NCI-H128 (cell line): ENCODE measurements around the gene SLC25A44.
"Not testable (repeated sequence)": the region's sequence is repeated elsewhere in the genome, so short reads cannot be mapped to it uniquely, and the experiment has no call there.

Experiments used
- DNase-seq: peaks from one replicate; lab custom pipeline; 2025; ENCODE audit not compliant: unreplicated experiment; lab: John Stamatoyannopoulos, UW

SLC25A44 gene

DNA sequence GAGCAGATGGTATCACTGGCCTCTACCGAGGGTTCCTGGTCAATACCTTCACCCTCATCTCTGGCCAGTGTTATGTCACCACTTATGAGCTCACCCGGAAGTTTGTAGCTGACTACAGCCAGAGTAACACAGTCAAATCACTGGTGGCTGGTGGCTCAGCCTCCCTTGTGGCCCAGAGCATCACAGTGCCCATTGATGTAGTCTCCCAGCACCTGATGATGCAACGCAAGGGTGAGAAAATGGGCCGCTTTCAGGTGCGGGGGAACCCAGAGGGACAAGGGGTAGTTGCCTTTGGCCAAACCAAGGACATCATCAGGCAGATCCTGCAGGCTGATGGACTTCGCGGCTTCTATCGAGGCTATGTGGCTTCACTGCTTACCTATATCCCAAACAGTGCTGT, 6.1 kb downstream of the SLC25A44 start:
- no peak for DNase-seq

- DNase-seq: no peak
Measured at GRCh38 chr1:156203331-156203730, 9.4 kb downstream of the SLC25A44 start.

DNA sequence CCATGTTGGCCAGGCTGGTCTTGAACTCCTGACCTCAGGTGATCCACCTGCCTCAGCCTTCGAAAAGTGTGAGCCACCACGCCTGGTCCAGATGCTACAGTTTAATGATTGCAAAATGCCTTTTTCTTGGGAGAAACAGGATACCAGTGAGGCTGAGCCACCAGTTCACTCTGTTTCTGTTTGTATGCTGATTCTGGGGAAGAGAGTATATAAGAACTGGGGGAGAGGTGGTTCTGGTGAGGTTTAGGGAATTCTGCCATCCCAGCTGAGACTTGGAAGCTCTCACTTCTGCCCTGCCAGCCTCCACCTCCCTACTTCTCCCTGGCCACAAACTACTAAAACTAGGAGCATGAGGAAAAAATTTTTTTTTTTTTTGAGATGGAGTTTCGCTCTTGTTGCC, 10.8 kb downstream of the SLC25A44 start:
- DNase-seq: no peak

DNA sequence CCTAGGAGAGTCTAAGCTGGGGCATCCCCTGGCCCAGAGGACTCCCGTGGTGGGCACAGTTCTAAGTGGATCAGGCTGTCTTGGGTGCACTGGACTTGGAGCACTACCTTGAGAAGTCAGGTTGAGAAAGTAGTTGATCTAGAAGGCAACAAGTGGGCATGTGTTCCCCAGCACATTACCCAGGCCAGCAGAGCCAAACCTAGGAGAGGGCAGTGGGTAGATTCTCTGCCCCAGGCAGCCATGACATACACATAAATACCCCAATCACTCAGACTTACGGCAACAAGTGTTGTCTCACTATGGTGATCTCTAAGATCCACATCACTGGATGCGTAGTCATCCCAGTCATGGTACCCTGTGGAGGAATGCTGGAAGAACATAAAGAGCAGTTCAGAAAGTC, 17.3 kb downstream of the SLC25A44 start:
- DNase-seq: no peak

GRCh38 chr1:156212130-156212529, 18.2 kb downstream of the SLC25A44 start:
- no peak for DNase-seq

- DNase-seq: peak; percentile 96
Measured at GRCh38 chr1:156212833-156213643, 19.1 kb downstream of the SLC25A44 start, which contains the start of gene PMF1. TSS of gene PMF1 (plus strand) at chr1:156213007. CDS start at chr1:156213016, 9 bp downstream.

DNA sequence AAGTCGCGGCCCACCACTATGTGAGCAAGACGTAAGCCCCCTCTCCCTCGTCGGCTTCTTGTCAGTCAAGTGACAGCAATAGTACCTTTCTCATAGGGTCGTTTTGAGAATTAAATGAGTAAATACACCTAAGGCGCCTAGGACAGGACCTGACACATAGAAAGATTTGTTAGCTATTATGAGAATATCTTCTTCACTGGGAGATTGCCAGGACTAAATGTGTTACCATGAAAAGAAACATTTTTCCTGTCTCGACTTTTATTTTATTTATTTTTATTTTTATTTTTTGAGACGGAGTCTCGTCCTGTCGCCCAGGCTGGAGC, 19.7 kb downstream of the SLC25A44 start:
- DNase-seq: no peak

DNA sequence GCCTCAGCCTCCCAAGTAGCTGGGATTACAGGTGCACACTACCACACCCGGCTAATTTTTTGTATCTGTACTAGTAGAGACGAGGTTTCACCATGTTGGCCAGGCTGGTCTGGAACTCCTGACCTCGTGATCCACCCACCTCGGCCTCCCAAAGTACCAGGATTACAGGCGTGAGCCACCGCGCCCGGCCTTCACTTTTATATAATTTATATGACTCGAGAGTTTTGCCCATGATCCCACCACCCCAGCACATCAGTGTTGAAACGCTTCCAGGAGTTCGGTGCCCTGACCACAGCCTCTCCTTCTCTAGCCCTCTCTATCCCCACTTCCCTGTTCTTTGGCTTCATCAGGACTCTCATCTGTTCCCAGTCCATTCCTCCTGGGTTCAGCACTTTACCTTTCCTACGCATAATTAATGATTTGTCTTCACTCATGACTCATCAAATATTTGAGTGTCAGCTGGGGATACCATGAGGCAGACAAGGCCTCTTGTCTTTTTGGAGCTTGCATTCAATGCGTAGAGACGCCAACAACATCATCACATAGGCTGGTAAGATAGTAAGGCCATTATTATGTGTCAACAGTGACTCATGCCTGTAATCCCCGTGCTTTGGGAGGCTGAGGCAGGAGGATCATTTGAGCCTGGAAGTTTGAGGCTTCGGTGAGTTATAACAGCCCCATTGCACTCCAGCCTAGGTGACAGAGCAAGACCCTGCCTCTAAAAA, 20.3 kb downstream of the SLC25A44 start:
- DNase-seq: no peak

DNA sequence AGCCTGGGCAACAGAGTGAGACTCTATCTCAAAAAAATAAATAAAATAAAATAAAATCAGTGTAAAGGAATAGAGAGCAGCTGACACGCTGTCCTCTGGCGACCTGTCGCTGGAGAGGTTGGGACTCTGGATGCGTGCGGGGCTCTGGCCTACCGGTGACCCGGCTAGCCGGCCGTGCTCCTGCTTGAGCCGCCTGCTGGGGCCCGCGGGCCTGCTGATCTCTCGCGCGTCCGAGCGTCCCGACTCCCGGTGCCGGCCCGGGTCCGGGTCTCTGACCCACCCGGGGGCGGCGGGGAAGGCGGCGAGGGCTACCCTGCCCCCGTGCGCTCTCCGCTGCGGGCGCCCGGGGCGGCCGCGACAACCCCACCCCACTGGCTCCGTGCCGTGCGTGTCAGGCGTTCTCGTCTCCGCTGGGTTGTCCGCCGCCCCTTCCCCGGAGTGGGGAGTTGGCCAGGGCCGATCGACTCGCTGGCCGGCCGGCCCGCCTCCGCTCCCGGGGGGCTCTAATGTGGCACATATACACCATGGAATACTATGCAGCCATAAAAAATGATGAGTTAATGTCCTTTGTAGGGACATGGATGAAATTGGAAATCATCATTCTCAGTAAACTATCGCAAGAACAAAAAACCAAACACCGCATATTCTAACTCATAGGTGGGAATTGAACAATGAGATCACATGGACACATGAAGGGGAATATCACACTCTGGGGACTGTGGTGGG, 22.6 kb downstream of the SLC25A44 start:
- not testable (repeated sequence) for DNase-seq

- DNase-seq: no peak
Measured at GRCh38 chr1:156217871-156218270, 24.0 kb downstream of the SLC25A44 start.

DNA sequence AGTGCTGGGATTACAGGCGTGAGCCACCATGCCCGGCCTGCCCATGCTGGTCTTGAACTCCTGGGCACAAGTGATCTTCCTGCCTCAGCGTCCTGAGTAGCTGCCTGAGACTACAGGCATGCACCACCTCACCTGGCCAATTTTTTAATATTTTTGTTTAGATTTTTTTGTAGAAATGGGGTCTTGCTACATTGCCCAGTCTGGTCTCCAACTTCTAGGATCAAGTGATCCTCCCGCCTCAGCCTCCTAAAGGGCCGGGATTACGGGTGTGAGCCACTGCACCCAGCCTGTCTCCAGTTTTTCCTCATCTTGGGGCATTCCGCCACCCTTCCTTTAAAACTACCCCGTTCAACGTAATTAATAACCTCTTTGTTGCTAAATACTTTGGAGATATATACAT, 26.3 kb downstream of the SLC25A44 start:
- no peak for DNase-seq

DNA sequence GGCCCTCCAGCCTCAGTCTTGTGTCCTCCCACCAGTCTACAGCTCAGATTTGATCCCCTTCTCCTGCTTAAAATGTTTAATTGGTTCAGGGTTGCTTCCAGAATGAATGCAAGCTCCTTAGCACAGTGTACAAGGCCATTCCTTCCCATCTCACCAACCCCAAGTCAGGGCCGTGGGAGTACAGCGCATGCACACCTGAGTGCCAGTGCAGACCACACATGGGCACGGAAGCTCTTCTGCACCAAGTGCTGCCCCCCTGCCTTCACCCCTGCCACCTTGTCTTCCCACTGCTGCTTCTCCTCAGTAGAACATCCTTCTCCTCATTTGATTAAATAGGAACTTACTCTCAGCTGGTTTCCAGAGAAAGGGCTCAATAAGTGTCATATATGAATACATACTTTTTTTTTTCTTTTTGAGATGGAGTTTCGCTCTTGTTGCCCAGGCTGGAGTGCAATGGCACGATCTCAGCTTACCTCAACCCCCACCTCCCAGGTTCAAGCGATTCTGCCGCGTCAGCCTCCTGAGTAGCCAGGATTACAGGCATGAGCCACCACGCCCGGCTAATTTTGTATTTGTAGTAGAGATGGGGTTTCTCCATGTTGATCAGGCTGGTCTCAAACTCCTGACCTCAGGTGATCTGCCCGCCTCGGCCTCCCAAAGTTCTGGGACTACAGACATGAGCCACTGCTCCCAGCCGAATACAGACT, 28.2 kb downstream of the SLC25A44 start:
- DNase-seq: no peak

- no peak for DNase-seq
Measured at GRCh38 chr1:156225677-156226014, 31.7 kb downstream of the SLC25A44 start.

- DNase-seq: no peak
Measured at GRCh38 chr1:156226116-156226538, 32.2 kb downstream of the SLC25A44 start.

- DNase-seq: no peak
Measured at GRCh38 chr1:156226782-156227181, 32.9 kb downstream of the SLC25A44 start.

DNA sequence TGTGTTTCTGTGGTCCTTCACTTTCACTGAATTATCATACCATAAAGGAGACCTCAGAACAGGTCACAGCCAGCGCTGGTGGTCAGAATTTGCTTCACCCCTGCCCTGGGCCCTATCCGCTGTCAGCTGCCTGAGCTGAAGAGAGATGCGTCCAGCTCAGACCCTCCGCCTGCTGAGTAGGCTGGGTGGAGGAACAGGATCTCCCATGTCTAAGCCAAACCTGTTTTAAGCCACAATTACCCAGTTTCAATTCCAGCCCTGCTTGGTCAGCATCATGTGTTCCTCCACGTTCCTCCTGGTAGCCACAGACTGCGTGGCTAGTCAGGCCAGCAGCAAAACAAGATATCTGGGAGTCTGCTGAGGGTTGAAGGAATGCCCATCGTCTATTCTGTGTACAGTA, 34.6 kb downstream of the SLC25A44 start:
- no peak for DNase-seq

GRCh38 chr1:156229809-156230472, 36.0 kb downstream of the SLC25A44 start:
- no peak for DNase-seq

- DNase-seq: no peak
Measured at GRCh38 chr1:156230473-156230837, 36.6 kb downstream of the SLC25A44 start.

GRCh38 chr1:156232201-156232894, 38.4 kb downstream of the SLC25A44 start:
- no peak for DNase-seq

GRCh38 chr1:156233426-156234127, 39.7 kb downstream of the SLC25A44 start:
- no peak for DNase-seq
